ENCODE results near the gene SPIB. TPM values are rescaled to one million over a fixed set of nuclear protein-coding genes. Genes with fewer than 3 reads are reported as not detected.

SPIB gene
- total RNA-seq, 1 experiment from 2014 or later = 1.3 TPM

DNA sequence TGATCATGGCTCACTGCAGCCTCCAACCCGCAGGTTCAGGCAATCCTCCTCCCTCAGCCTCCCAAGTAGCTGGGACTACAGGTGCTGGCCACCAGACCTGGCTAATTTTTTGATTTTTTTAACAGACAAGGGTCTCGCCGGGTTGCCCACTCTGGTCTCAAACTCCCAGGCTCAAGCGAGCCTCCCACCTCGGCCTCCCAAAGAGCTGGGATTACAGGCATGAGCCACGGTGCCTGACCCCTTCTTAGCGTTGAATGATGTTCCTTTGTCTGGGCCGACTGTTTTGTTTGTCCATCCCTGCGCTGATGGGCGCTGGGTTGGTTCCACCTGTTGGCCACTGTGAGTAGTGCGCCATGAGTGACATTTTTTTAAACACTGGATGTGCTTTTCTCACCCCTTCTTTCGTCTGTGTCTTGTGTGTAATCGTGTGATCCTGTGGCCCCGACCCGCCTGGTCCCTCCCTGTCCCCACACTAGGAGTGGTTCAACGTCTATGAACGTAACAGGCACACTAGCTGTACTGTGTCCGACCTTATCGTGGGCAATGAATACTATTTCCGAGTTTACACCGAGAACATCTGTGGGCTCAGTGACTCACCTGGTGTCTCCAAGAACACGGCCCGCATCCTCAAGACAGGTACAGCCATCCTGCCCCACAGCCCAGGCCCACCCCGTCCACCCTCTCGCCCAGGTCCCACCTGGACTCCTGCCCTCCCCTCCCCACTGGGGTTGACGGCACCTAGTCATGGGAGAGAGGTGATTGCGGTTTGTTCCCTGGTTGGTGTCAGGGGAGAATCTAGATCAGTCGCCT lies 42.5 kb downstream of the SPIB start:
- peak; percentile 75 for DNase-seq
- peaks cover 2% of the 10 kb centered on the region for H3K9me3 Mint-ChIP-seq (ENCODE audit: low read depth, unreplicated experiment)
- TF ChIP-seq, protein P1, sequence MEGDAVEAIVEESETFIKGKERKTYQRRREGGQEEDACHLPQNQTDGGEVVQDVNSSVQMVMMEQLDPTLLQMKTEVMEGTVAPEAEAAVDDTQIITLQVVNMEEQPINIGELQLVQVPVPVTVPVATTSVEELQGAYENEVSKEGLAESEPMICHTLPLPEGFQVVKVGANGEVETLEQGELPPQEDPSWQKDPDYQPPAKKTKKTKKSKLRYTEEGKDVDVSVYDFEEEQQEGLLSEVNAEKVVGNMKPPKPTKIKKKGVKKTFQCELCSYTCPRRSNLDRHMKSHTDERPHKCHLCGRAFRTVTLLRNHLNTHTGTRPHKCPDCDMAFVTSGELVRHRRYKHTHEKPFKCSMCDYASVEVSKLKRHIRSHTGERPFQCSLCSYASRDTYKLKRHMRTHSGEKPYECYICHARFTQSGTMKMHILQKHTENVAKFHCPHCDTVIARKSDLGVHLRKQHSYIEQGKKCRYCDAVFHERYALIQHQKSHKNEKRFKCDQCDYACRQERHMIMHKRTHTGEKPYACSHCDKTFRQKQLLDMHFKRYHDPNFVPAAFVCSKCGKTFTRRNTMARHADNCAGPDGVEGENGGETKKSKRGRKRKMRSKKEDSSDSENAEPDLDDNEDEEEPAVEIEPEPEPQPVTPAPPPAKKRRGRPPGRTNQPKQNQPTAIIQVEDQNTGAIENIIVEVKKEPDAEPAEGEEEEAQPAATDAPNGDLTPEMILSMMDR (IDR thresholded peaks at IDR 0.05; ENCODE audit: unreplicated experiment) = peak; percentile 89
- peaks cover 3% of the 10 kb centered on the region for H3K36me3 Mint-ChIP-seq (ENCODE audit: insufficient read depth, unreplicated experiment)
- H3K4me1 Mint-ChIP-seq (ENCODE audit: low read depth, unreplicated experiment) = peaks cover 7% of the 10 kb centered on the region
- no TSS peak for BruUV-seq (replicated peaks)
- no peak overlapping the region for H3K4me3 Mint-ChIP-seq (ENCODE audit: low read depth, unreplicated experiment)
- peaks cover 51% of the 10 kb centered on the region for H3K27me3 Mint-ChIP-seq (ENCODE audit: unreplicated experiment)
- CTCF ChIA-PET = interaction anchor here (1.3 to 1.5 kb wide), 2 partner anchors 92 to 104 kb away, joined by 7 to 9 read pairs; no protein-coding TSS in a partner anchor
- intact Hi-C loops (cut with micrococcal nuclease; ENCODE audit: unreplicated experiment) = loop anchor here (2.0 kb wide), 1 partner anchor 92 kb away; no protein-coding TSS in a partner anchor
- H3K27ac Mint-ChIP-seq (ENCODE audit: unreplicated experiment) = no peak overlapping the region

DNA sequence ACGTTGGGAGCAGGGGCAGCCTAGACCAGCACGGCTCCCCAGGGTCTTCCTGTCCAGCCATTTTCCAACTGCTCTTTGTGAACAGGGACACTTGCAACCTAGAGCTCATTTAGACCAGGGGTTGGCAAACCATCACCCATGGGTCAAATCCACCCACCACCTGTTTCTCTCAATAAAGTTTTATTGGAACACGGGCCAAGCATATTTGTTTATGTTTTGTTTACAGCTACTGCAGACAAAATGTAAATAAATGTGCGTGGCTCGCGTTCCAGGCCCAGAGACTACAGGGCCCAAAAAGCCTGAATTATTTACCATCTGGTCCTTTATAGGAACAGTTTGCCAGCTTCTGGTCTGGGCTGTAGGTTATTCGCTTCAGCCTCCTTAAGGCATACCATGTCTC lies 44.2 kb downstream of the SPIB start:
- peaks cover 2% of the 10 kb centered on the region for H3K9me3 Mint-ChIP-seq (ENCODE audit: low read depth, unreplicated experiment)
- peaks cover 7% of the 10 kb centered on the region for H3K4me1 Mint-ChIP-seq (ENCODE audit: low read depth, unreplicated experiment)

DNA sequence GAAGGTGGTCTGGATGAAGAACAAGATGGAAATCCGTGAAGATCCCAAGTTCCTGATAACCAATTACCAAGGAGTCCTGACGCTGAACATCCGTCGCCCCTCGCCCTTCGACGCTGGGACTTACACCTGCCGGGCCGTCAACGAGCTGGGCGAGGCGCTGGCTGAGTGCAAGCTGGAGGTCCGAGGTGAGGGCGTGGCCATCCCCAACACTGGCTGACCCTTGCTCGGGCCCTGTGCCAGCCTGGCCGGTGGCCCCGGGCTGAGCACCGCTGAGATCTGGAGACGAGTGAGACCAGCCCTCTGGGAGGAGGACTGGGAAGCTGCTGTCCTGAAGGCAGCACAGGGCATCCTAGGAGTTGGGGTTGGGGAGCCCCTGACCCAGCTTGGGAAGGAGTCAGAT lies 45.6 kb downstream of the SPIB start:
- no peak overlapping the region for H3K27ac Mint-ChIP-seq (ENCODE audit: unreplicated experiment)
- H3K36me3 Mint-ChIP-seq (ENCODE audit: insufficient read depth, unreplicated experiment) = peaks cover 3% of the 10 kb centered on the region
- CTCF ChIA-PET = interaction anchor here (0.7 kb wide), 1 partner anchor 21 kb away, joined by 3 read pairs; no protein-coding TSS in a partner anchor
- intact Hi-C loops (cut with micrococcal nuclease; ENCODE audit: unreplicated experiment) = no loop called here
- no peak overlapping the region for H3K4me3 Mint-ChIP-seq (ENCODE audit: low read depth, unreplicated experiment)
- no peak for DNase-seq
- no TSS peak for BruUV-seq (replicated peaks)
- peaks cover 7% of the 10 kb centered on the region for H3K4me1 Mint-ChIP-seq (ENCODE audit: low read depth, unreplicated experiment)
- H3K9me3 Mint-ChIP-seq (ENCODE audit: low read depth, unreplicated experiment) = peaks cover 2% of the 10 kb centered on the region
- TF ChIP-seq, protein P1 (IDR thresholded peaks at IDR 0.05; ENCODE audit: unreplicated experiment) = no peak
- H3K27me3 Mint-ChIP-seq (ENCODE audit: unreplicated experiment) = peaks cover 57% of the 10 kb centered on the region

More for the DNA sequence above, 44.2 kb downstream of the SPIB start:
- no TSS peak for BruUV-seq (replicated peaks)
- Mint-ChIP-seq H3K4me3 (ENCODE audit: low read depth, unreplicated experiment) (no peak overlapping the region), H3K27me3 (ENCODE audit: unreplicated experiment) (peaks cover 47% of the 10 kb centered on the region), H3K36me3 (ENCODE audit: insufficient read depth, unreplicated experiment) (peaks cover 3% of the 10 kb centered on the region), H3K27ac (ENCODE audit: unreplicated experiment) (no peak overlapping the region)
- intact Hi-C loops (cut with micrococcal nuclease; ENCODE audit: unreplicated experiment) = no loop called here
- no peak for DNase-seq
- CTCF ChIA-PET = interaction anchor here (1.0 kb wide), 1 partner anchor 94 kb away, joined by 5 read pairs; no protein-coding TSS in a partner anchor
- TF ChIP-seq, protein P1 (IDR thresholded peaks at IDR 0.05; ENCODE audit: unreplicated experiment) = no peak

DNA sequence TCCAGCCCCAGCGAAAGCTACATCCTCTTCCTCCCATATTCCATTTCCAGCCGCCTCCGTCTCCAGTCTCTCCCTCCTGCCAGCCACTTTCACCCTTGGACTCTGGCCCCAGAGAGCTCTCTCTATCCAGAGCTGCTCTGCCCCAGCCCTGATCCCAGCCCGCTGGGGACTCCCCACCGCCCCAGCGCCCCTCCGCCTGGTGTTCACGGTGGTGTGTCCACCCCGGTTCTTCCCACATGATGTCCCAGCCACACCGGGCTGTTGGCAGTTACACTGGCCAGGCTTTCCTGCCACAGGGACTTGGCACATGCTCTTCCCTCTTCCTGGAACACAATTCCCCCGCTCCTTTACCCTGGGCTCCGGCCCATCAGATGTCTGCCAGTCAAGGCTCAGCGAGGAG lies 46.3 kb downstream of the SPIB start:
- no TSS peak for BruUV-seq (replicated peaks)
- no peak for DNase-seq
- Mint-ChIP-seq H3K4me1 (ENCODE audit: low read depth, unreplicated experiment) (peaks cover 7% of the 10 kb centered on the region), H3K27ac (ENCODE audit: unreplicated experiment) (no peak overlapping the region), H3K4me3 (ENCODE audit: low read depth, unreplicated experiment) (no peak overlapping the region), H3K27me3 (ENCODE audit: unreplicated experiment) (peaks cover 54% of the 10 kb centered on the region), H3K36me3 (ENCODE audit: insufficient read depth, unreplicated experiment) (peaks cover 3% of the 10 kb centered on the region), H3K9me3 (ENCODE audit: low read depth, unreplicated experiment) (peaks cover 2% of the 10 kb centered on the region)
- CTCF ChIA-PET = no interaction called here
- intact Hi-C loops (cut with micrococcal nuclease; ENCODE audit: unreplicated experiment) = no loop called here
- TF ChIP-seq, protein P1 (IDR thresholded peaks at IDR 0.05; ENCODE audit: unreplicated experiment) = no peak

All from Calu3 (cell line).